Measurements from ENCODE around the gene RASA3.

DNA sequence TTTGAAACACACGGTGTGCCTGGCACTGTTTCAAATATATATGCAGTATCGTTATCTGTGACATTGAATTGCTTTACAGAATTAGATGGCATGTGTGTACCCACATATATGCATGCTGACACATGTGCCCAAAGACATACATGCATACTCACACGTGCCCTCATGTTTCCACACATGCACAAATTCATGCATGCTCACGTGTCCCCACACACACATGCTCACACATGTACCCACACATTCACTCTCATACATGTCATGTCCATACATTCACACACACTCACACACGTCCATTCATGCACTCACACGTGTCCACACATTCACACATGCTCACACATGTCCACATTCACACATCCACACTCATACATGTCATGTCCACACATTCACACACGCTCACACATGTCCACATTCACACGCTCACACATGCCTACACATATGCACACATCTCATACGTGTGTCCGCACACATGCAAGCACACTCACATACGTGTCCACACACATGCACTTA is 140.7 kb downstream of the RASA3 start:
- TF ChIP-seq, protein P1, sequence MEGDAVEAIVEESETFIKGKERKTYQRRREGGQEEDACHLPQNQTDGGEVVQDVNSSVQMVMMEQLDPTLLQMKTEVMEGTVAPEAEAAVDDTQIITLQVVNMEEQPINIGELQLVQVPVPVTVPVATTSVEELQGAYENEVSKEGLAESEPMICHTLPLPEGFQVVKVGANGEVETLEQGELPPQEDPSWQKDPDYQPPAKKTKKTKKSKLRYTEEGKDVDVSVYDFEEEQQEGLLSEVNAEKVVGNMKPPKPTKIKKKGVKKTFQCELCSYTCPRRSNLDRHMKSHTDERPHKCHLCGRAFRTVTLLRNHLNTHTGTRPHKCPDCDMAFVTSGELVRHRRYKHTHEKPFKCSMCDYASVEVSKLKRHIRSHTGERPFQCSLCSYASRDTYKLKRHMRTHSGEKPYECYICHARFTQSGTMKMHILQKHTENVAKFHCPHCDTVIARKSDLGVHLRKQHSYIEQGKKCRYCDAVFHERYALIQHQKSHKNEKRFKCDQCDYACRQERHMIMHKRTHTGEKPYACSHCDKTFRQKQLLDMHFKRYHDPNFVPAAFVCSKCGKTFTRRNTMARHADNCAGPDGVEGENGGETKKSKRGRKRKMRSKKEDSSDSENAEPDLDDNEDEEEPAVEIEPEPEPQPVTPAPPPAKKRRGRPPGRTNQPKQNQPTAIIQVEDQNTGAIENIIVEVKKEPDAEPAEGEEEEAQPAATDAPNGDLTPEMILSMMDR (IDR thresholded peaks at IDR 0.05) = no peak
- TF ChIP-seq POLR2A (IDR thresholded peaks at IDR 0.05) = no peak
